SJSA1 (cell line): ENCODE results near the gene MZT2A. TPM values are rescaled to one million over a fixed set of nuclear protein-coding genes. Genes with fewer than 3 reads are reported as not detected.
"Not testable (repeated sequence)": the region's sequence is repeated elsewhere in the genome, so short reads cannot be mapped to it uniquely, and the experiment has no call there.

ENCODE experiments used
- DNase-seq, 2 experiments: peaks; one replicate each; pipeline ENCODE4 v3.0.0-alpha.2; 2015 to 2020; ENCODE audit warnings: low spot score in 2 of 2, low read depth in 1 of 2
- H3K27ac ChIP-seq: fragments of 250-450 bp; sonication (Bioruptor Pico); 2 replicates; pipeline ENCODE4 v1.5.1; 2020; ENCODE audit warnings: mild to moderate bottlenecking, moderate library complexity
- H3K27me3 ChIP-seq: fragments of 250-450 bp; sonication (Bioruptor Pico); replicated peaks from 2 replicates; pipeline ENCODE4 v1.5.1; 2020; ENCODE audit warnings: mild to moderate bottlenecking, moderate library complexity
- H3K36me3 ChIP-seq: fragments of 250-450 bp; sonication (Bioruptor Pico); 2 replicates; pipeline ENCODE4 v1.5.1; 2020; ENCODE audit warnings: mild to moderate bottlenecking
- H3K4me1 ChIP-seq: fragments of 250-450 bp; sonication (Bioruptor Pico); replicated peaks from 2 replicates; pipeline ENCODE4 v1.6.1; 2021; ENCODE audit warnings: mild to moderate bottlenecking
- H3K4me3 ChIP-seq: fragments of 250-450 bp; sonication (Bioruptor Pico); 2 replicates; pipeline ENCODE4 v1.5.1; 2020; ENCODE audit warnings: mild to moderate bottlenecking
- H3K9me3 ChIP-seq: fragments of 250-450 bp; sonication (Bioruptor Pico); replicated peaks from 2 replicates; pipeline ENCODE4 v1.5.1; 2020; ENCODE audit warnings: mild to moderate bottlenecking
- total RNA-seq: library from RNA; depleted of rRNA; stranded (reverse); fragments of >200 nt; shearing (Covaris generic); gene quantifications from 2 replicates; pipeline ENCODE4 v1.2.3, GENCODE V29; 2014

Gene MZT2A
- total RNA-seq, 1 experiment from 2014 or later = 52.5 TPM

DNA sequence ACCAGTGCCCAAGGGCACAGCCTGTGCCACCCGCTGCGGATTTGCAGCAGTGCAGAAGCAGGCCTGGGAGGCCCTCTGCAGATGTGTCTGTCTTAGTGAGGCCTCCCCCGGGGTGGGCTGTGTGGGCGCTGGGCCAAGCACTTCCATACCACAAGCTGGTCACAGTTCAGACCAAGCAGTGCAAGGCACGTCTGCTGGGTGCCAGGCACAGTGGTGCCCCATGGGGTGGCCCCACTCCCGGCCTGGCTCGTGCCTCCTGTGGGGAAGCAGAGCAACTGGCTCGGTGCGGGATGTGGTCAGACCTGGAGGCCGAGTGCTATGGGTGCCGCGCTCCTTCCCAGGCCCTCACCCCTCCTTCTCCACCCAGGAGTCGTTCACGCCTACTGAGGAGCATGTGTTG lies 23.0 kb upstream of the MZT2A start:
- not testable (repeated sequence) for H3K9me3 ChIP-seq, DNase-seq, H3K27ac ChIP-seq

GRCh38 chr2:131514408-131515166 lies 22.4 kb upstream of the MZT2A start:
- DNase-seq, H3K9me3 ChIP-seq, H3K36me3 ChIP-seq, H3K27ac ChIP-seq, H3K27me3 ChIP-seq, H3K4me3 ChIP-seq, H3K4me1 ChIP-seq: not testable (repeated sequence)

More for the DNA sequence above, 23.0 kb upstream of the MZT2A start:
- H3K4me3 ChIP-seq, H3K36me3 ChIP-seq, H3K4me1 ChIP-seq, H3K27me3 ChIP-seq: not testable (repeated sequence)

DNA sequence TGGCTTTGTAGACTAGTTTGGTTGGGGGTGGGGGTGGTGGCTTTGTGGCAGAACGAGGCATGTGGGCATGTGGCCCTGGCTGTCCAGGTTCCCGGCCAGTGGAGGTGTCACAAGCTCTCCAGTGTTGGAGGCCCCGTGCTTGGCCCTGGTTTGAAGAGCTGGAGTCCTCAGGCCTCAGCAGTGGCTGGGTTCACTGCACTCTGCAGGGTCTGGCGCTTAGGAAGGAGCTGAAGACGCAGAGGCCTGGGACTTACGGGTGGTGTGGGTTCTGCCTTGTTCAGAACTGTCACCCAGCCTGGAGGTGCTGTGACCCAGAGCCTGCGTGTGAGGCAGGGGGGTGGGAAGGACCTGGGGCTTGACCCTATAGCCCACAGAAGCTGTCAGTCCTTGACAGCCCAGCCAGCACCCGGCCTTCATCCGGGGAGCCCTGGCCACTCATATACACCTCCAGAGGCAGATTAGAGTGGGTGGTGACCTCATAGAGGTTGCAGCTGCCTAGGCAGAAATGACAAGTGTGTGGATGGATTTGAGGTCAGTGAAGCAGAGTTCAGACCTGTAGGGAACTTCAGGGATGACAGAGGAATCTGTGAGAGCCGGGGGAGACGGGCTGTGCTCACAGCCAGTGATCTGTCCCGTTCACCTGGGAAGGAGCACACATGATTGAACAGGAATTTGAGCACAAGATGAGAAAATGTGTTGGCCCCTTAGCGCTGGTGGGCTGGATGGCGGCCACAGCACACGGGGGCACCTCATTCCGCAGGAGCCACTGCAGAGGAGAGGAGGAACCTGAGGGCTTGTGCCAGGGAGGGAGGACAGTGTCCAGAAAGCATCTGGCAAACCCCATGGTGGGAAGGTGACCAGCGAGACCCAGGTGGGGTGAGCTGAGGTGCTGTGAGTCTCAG lies 20.0 kb upstream of the MZT2A start:
- H3K4me1 ChIP-seq, H3K4me3 ChIP-seq, H3K36me3 ChIP-seq, H3K27ac ChIP-seq, H3K27me3 ChIP-seq, DNase-seq, H3K9me3 ChIP-seq: not testable (repeated sequence)

DNA sequence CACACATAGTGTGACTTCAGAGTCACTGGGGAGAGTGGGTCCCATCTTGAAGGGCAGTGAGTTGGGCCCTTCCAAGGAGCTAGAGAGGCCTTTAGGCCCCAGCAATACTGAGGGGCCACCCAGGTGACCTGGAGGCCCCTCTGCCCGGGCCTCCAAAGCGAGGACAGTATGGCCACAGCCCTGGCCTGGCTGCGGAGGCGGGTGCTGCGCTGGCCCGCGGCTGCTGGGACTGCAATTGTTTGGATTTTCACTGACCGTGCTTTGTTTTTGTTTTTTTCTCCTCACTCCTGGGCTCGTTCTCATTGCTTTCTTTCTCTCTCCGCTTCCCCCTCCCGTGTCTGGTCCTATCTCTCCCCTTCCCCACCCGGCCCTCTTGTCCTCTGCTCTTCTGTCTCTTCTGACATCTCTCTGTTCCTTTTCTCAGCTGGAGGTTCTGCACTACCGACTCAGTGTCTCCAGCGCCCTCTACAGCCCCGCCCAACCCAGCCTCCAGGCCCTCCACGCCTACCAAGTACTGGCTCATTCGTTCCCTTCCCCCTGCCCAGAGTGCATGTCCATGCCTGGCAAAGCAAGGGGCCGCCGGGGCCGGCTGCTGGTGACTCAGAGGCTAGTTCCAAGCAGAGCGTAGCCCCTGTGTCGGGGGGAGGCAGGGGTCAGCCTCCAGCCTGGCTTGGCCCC lies 19.2 kb upstream of the MZT2A start:
- H3K27ac ChIP-seq, DNase-seq, H3K36me3 ChIP-seq, H3K4me1 ChIP-seq, H3K4me3 ChIP-seq, H3K27me3 ChIP-seq, H3K9me3 ChIP-seq: not testable (repeated sequence)

DNA sequence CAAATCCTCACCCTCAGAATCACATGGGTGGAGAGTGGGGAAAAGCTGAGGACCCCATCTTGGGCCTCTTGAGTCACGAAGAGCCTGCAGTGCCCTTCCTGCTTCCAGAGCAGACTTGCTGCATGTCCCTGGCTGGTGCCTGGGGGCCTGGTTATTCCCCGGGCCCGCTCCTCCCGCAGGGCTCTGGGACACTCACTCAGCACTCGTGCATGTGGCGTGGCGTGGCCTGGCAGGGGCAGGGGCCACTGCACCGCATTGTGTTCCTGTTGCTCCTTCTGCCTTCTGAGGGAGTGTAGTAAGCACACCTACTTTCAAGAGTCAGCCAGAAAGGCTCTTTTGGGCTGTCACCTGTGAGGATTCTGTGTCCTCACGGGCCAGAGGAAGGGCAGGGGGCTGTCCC lies 17.4 kb upstream of the MZT2A start:
- Histone ChIP-seq H3K9me3 (no peaks in the 10 kb centered on the region), H3K27me3 (no peaks in the 10 kb centered on the region), H3K36me3 (peaks cover 13% of the 10 kb centered on the region), H3K4me3 (no peak overlapping the region), H3K27ac (no peak overlapping the region), H3K4me1 (no peaks in the 10 kb centered on the region)
- no peak for DNase-seq

DNA sequence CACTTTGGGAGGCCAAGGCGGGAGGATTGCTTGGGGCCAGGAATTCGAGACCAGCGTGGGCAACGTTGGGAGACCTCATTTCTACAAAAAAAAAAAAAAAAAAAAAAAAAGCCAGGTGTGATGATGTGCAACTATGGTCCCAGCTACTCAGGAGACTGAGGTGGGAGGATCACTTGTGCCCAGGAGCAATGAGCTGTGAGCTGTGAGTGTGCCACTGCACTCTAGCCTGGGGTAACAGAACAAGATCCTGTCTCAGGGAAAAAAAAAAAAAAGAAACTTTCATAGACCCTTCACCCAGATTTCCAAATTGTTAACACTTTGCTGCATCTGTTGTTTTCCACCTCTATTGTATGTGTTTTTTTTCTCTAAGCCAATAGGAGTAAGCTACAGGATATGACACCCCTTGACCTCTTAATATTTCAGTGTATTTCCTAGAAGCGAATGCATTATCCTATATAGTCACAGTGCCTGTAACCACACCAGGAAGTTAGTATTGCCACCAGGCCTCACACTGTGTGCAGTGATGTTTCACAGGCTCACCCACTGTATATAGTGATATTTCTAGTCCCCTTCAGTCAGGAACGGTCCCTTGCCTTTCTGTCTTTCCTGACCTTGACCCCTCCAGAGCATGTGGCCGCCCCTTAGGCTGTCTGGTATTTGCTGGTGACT lies 12.0 kb upstream of the MZT2A start:
- not testable (repeated sequence) for DNase-seq, H3K4me1 ChIP-seq, H3K27me3 ChIP-seq, H3K9me3 ChIP-seq, H3K27ac ChIP-seq, H3K4me3 ChIP-seq
- peaks cover 17% of the 10 kb centered on the region for H3K36me3 ChIP-seq

DNA sequence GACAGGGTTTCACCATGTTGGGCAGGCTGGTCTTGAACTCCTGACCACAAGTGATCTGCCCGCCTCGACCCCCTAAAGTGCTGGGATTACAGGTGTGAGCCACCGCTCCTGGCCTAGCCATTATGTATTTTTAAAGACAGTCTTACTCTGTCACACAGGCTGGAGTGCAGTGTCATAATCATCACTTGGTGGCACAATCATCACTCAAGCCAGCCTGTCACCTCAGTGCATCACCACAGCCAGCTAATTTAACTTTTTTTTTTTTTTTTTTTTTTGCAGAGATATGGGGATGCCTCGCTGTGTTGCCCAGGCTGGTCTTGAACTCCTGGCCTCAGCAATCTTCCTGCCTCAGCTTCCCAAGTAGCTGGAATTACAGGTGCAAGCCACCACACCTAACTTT lies 11.4 kb upstream of the MZT2A start:
- H3K4me1 ChIP-seq, DNase-seq, H3K27ac ChIP-seq, H3K9me3 ChIP-seq, H3K27me3 ChIP-seq, H3K4me3 ChIP-seq: not testable (repeated sequence)
- H3K36me3 ChIP-seq = peaks cover 19% of the 10 kb centered on the region

GRCh38 chr2:131498321-131498973 lies 6.2 kb upstream of the MZT2A start:
- H3K9me3 ChIP-seq, H3K27ac ChIP-seq, DNase-seq, H3K27me3 ChIP-seq, H3K4me3 ChIP-seq, H3K4me1 ChIP-seq: not testable (repeated sequence)
- peaks cover 12% of the 10 kb centered on the region for H3K36me3 ChIP-seq

GRCh38 chr2:131495506-131495905 lies 3.3 kb upstream of the MZT2A start:
- not testable (repeated sequence) for H3K27me3 ChIP-seq, H3K9me3 ChIP-seq, H3K4me1 ChIP-seq, H3K36me3 ChIP-seq, H3K4me3 ChIP-seq, H3K27ac ChIP-seq, DNase-seq

DNA sequence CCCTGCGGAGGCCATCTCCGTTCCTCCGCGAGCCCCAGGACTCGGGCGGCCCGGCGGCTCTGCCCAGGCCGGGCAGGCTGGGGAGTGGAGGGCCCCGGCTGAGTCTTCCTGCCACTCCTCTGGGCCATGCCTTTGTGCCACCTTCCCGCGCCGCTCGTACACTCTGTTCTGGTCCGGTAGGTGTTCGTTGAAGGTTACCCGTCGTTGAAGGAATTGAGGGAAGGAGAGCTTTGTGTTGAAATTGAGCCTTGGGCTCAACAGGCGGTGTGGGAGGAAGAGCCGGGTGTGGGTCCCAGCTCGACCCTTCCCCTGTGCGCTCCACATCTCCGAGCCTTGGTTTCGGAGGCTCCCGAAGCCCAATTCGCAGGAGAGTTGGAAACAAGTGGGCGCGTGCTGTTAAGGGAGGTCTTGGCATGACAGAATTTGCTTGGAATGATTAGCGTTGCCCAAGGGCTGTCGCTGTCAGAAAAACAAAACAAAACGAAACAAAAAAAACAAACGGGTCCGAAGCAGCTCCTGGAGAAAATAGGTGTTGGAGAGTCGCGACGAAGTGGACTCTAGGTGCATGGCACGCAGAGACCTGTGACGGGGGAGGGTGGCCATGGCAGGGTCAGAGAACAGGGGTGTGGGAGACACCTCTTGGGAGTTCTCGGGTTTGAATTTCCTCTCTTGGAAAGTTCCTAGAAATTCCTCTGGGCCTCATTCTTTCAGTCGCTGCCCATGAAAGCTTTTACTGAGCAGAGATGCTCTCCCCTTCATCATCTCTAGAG lies 1.2 kb upstream of the MZT2A start:
- H3K27me3 ChIP-seq = no peaks in the 10 kb centered on the region
- peaks cover 8% of the 10 kb centered on the region; the same call in 1 of the 2 replicates for H3K4me1 ChIP-seq
- H3K4me3 ChIP-seq = peak overlapping the region; percentile 68
- no peak for DNase-seq
- peak overlapping the region; percentile 88 for H3K27ac ChIP-seq
- H3K36me3 ChIP-seq = peaks cover 2% of the 10 kb centered on the region; the same call in 1 of the 2 replicates
- H3K9me3 ChIP-seq = no peaks in the 10 kb centered on the region

DNA sequence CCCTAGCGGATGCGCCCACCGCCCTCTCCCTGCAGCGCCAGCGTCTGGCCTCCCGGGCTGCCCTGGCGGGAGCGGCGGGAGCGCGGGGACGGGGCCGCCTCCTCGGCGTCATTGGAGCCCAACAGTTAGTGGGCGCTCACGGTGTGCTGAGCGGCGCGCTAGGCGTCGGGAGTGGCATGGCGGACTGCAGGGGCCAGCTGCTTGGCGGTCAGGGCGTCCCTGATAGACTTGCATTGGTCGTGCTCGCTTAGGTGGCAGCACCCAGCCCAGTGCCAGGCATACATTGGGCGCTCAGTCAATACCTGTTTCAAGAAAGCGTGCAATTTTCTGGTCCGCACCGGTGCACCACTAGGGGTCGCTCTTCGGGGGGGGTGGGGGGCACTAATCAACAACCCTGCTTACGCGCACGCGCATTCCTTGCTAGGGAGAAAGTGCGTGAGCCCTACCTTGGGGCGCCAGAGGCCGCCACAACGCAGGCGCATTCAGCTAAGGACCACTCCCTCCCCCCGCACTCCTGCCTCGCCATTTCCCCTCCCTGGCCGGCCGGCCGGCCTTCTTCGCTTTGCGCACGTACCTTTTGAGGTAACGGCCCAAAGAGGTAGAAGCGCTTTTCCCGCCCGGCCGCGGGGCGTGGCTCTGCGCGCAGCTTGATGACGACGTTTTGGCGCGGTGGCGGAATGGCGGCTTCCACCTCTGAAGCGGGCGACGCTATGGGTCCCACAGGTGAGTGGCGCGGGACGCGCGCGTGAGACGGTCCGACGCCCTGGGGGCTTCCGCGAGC lies 411 bp upstream of the MZT2A start:
- H3K4me3 ChIP-seq = peak overlapping the region; percentile 68

GRCh38 chr2:131491469-131491836 lies 744 bp downstream of the MZT2A start:
- not testable (repeated sequence) for H3K36me3 ChIP-seq, H3K27me3 ChIP-seq, H3K9me3 ChIP-seq, H3K4me1 ChIP-seq, DNase-seq, H3K27ac ChIP-seq
- peak overlapping the region; percentile 68; the same call in 1 of the 2 replicates for H3K4me3 ChIP-seq

More for the DNA sequence above, 411 bp upstream of the MZT2A start:
- Histone ChIP-seq H3K9me3 (no peaks in the 10 kb centered on the region), H3K27ac (peak overlapping the region; percentile 88), H3K4me1 (peaks cover 8% of the 10 kb centered on the region; the same call in 1 of the 2 replicates), H3K36me3 (no peaks in the 10 kb centered on the region), H3K27me3 (no peaks in the 10 kb centered on the region)
- DNase-seq = peak; percentile 94 to 96
